Gastroesophageal sphincter (tissue), 3 donors: Measurements from ENCODE around the gene TBC1D26.
"Not testable (repeated sequence)": the region's sequence is repeated elsewhere in the genome, so short reads cannot be mapped to it uniquely, and the experiment has no call there.

Experiments used
- POLR2A ChIP-seq, 2 donors: fragments of 450-650 bp; IDR thresholded peaks; one replicate each; pipeline ENCODE4 v1.6.1; 2017; ENCODE audit warnings: antibody characterized with exemption in 2 of 2, mild to moderate bottlenecking in 2 of 2, moderate library complexity in 1 of 2
- POLR2AphosphoS5 ChIP-seq: sonication (generic); formaldehyde crosslinking; IDR thresholded peaks from one replicate; pipeline ENCODE4 v1.6.1; 2017; ENCODE audit warnings: antibody characterized with exemption
- TF ChIP-seq, protein P1 (sequence below), 4 experiments: fragments of 200-600 bp in 2 of 4; fragments of 450-650 bp in 2 of 4; sonication (generic) in 1 of 4; IDR thresholded peaks; one replicate each; pipeline ENCODE4 v1.5.1; 2017 to 2019; ENCODE audit warnings: antibody characterized with exemption in 4 of 4, mild to moderate bottlenecking in 2 of 4, moderate library complexity in 2 of 4

DNA sequence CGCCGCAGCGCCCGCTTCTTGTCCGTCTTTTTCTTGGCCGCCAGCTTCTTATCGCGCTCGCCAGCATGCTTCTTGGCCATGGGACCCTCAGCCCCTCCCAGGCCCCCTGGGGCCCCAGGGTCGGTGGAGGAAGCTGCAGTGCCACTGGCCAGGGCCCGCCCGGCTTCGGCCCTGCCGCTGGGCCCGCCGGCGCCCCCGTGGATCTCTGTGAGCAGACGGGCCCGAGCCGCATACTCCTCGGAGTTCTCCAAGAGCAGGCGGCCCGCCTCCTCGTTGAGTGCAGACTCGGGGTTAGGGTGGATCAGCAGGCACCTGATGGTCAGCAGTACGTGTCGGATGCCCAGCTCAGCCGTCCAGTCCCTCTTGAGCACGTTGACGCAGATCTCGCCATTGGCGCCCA lies 27.8 kb upstream of the TBC1D26 start:
- TF ChIP-seq POLR2A (IDR thresholded peaks at IDR 0.05); POLR2AphosphoS5: not testable (repeated sequence)
- TF ChIP-seq, protein P1, sequence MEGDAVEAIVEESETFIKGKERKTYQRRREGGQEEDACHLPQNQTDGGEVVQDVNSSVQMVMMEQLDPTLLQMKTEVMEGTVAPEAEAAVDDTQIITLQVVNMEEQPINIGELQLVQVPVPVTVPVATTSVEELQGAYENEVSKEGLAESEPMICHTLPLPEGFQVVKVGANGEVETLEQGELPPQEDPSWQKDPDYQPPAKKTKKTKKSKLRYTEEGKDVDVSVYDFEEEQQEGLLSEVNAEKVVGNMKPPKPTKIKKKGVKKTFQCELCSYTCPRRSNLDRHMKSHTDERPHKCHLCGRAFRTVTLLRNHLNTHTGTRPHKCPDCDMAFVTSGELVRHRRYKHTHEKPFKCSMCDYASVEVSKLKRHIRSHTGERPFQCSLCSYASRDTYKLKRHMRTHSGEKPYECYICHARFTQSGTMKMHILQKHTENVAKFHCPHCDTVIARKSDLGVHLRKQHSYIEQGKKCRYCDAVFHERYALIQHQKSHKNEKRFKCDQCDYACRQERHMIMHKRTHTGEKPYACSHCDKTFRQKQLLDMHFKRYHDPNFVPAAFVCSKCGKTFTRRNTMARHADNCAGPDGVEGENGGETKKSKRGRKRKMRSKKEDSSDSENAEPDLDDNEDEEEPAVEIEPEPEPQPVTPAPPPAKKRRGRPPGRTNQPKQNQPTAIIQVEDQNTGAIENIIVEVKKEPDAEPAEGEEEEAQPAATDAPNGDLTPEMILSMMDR (IDR thresholded peaks at IDR 0.05) = not testable (repeated sequence)
